ENCODE data around the gene RAB11FIP4.

The RAB11FIP4 gene

DNA sequence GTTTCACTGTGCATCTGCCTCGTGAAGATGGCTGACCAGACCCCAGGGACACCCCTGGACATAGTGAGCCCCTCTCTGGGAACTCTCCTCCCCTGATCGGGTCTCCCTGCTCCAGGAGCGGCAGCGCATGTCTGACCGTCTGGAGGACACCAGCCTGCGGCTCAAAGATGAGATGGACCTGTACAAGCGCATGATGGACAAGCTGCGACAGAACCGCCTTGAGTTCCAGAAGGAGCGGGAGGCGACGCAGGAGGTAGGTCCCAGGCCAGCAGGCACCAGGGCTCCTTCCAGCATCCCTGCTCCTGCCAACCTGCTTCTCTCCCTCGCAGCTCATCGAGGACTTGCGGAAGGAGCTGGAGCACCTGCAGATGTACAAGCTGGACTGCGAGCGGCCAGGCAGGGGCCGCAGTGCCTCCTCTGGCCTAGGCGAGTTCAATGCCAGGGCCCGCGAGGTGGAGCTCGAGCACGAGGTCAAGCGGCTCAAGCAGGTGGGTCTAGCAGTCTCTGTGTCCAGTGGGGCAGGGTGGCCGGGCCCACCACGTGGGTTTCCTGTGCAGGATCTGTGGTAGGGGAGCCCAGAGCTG lies 136.9 kb downstream of the RAB11FIP4 start:
- H3K9ac ChIP-seq (ENCODE audit: low read depth, low read length), result no peak overlapping the region
- H3K79me2 ChIP-seq (ENCODE audit: insufficient read depth, low read length), result no peaks in the 10 kb centered on the region
- peaks cover 11% of the 10 kb centered on the region for H3K9me3 ChIP-seq (ENCODE audit: insufficient read depth, low read length, severe bottlenecking)
- H3K27me3 ChIP-seq (ENCODE audit: insufficient read depth, low read length, poor library complexity), result peaks cover 5% of the 10 kb centered on the region
- no peak overlapping the region for H2AFZ ChIP-seq (ENCODE audit: low read depth, low read length)
- no peak overlapping the region for H3K4me3 ChIP-seq (ENCODE audit: low read depth in 1 of 2, low read length in 2 of 2)
- H3K4me1 ChIP-seq (ENCODE audit: insufficient read depth, low read length), result no peaks in the 10 kb centered on the region
- H4K20me1 ChIP-seq (ENCODE audit: insufficient read depth, low read length), result no peaks in the 10 kb centered on the region
- no peaks in the 10 kb centered on the region for H3K36me3 ChIP-seq (ENCODE audit: insufficient read depth, low read length)
- DNase-seq (no peak), ATAC-seq (ENCODE audit: insufficient read depth, low read depth) (no peak)
- no peak overlapping the region for H3K4me2 ChIP-seq (ENCODE audit: insufficient read depth, low read length)
- TF ChIP-seq EZH2 (IDR thresholded peaks at IDR 0.05; ENCODE audit: borderline replicate concordance, low read depth, low read length, severe bottlenecking) (no peak), CTCF (IDR thresholded peaks at IDR 0.05; ENCODE audit: borderline replicate concordance, extremely low read depth, low read length, poor library complexity, severe bottlenecking) (no peak)
- no peak overlapping the region for H3K27ac ChIP-seq (ENCODE audit: low read length)

DNA sequence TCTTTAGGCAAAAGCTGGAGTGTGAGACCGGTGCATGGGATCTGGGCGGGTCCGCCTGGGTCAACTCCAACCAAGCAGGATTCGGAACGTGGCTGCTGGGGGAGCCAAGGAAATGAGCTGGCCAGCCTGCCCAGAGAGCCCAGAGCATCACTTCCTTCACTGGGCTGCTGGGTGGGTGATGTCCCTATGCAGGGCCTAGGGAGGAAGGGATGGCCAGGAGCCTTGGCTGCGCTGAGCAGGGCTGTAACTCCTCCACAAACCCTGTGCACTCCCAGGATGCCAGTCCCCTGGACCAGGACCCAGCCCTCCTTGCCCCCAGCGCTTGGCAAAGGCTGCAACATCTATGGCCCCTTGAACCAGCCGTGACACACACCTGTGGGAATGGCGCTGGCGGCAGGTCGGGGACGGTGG lies 138.4 kb downstream of the RAB11FIP4 start:
- H3K36me3 ChIP-seq (ENCODE audit: insufficient read depth, low read length), result no peaks in the 10 kb centered on the region
- no peaks in the 10 kb centered on the region for H3K9me3 ChIP-seq (ENCODE audit: insufficient read depth, low read length, severe bottlenecking)
- H3K9ac ChIP-seq (ENCODE audit: low read depth, low read length), result no peak overlapping the region
- DNase-seq, result no peak
- no peak overlapping the region for H3K4me3 ChIP-seq (ENCODE audit: low read depth in 1 of 2, low read length in 2 of 2)
- no peaks in the 10 kb centered on the region for H4K20me1 ChIP-seq (ENCODE audit: insufficient read depth, low read length)
- H3K27me3 ChIP-seq (ENCODE audit: insufficient read depth, low read length, poor library complexity), result peaks cover 5% of the 10 kb centered on the region
- H3K79me2 ChIP-seq (ENCODE audit: insufficient read depth, low read length), result no peaks in the 10 kb centered on the region
- TF ChIP-seq CTCF (IDR thresholded peaks at IDR 0.05; ENCODE audit: borderline replicate concordance, extremely low read depth, low read length, poor library complexity, severe bottlenecking) (no peak), EZH2 (IDR thresholded peaks at IDR 0.05; ENCODE audit: borderline replicate concordance, low read depth, low read length, severe bottlenecking) (no peak)
- ATAC-seq (ENCODE audit: insufficient read depth, low read depth), result no peak
- no peak overlapping the region for H2AFZ ChIP-seq (ENCODE audit: low read depth, low read length)
- no peak overlapping the region for H3K4me2 ChIP-seq (ENCODE audit: insufficient read depth, low read length)
- no peak overlapping the region for H3K27ac ChIP-seq (ENCODE audit: low read length)
- no peaks in the 10 kb centered on the region for H3K4me1 ChIP-seq (ENCODE audit: insufficient read depth, low read length)

DNA sequence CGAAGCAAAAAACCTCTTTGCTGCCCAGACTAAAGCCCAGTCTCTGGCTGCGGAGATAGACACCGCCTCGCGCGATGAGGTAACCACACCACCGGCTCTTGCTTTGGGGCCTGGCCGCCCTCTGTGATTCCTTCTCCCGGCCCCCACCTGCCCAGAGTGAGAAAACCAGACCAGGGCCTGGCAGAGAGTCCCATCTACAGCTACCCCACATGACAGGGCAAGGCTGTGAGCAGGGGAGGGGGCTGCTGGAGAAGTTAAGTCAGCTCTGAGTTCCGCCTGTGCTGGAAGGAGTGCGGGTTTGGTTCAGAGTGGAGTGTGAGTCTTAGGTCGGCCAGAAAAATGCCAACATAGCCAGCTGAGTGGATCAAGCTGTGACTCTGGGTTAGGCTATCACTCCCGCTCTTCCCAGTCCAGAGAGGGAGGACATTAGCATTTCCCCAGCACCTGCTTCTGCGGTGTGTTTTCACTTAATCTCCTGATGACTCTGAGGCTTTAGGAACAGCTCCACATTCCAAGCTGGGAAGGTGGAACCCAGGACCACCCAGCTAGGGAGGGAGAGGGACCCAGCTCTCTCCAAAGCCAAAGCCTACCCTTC lies 139.0 kb downstream of the RAB11FIP4 start:
- no peak overlapping the region for H3K4me3 ChIP-seq (ENCODE audit: low read depth in 1 of 2, low read length in 2 of 2)
- H3K4me2 ChIP-seq (ENCODE audit: insufficient read depth, low read length), result no peak overlapping the region
- H3K27ac ChIP-seq (ENCODE audit: low read length), result no peak overlapping the region
- TF ChIP-seq CTCF (IDR thresholded peaks at IDR 0.05; ENCODE audit: borderline replicate concordance, extremely low read depth, low read length, poor library complexity, severe bottlenecking) (no peak), EZH2 (IDR thresholded peaks at IDR 0.05; ENCODE audit: borderline replicate concordance, low read depth, low read length, severe bottlenecking) (no peak)
- H3K27me3 ChIP-seq (ENCODE audit: insufficient read depth, low read length, poor library complexity), result peaks cover 5% of the 10 kb centered on the region
- no peak overlapping the region for H2AFZ ChIP-seq (ENCODE audit: low read depth, low read length)
- no peaks in the 10 kb centered on the region for H3K9me3 ChIP-seq (ENCODE audit: insufficient read depth, low read length, severe bottlenecking)
- no peaks in the 10 kb centered on the region for H3K36me3 ChIP-seq (ENCODE audit: insufficient read depth, low read length)
- H3K4me1 ChIP-seq (ENCODE audit: insufficient read depth, low read length), result no peaks in the 10 kb centered on the region
- DNase-seq (no peak), ATAC-seq (ENCODE audit: insufficient read depth, low read depth) (no peak)
- H3K9ac ChIP-seq (ENCODE audit: low read depth, low read length), result no peak overlapping the region
- no peaks in the 10 kb centered on the region for H3K79me2 ChIP-seq (ENCODE audit: insufficient read depth, low read length)
- no peaks in the 10 kb centered on the region for H4K20me1 ChIP-seq (ENCODE audit: insufficient read depth, low read length)
